NB4 (cell line): ENCODE results near the gene B3GALT4.

Source experiments
- DNase-seq: peaks from one replicate; pipeline ENCODE4 v3.0.0; 2010; ENCODE audit warnings: low read depth
- H3K4me3 ChIP-seq: one replicate; pipeline ENCODE4 v1.5.1; 2011; ENCODE audit warnings: mild to moderate bottlenecking, low read depth, low read length, moderate library complexity
- MYC ChIP-seq: IDR thresholded peaks from 2 replicates; pipeline ENCODE4 v1.6.1; 2011; ENCODE audit warnings: low read depth, low read length
- POLR2A ChIP-seq: IDR thresholded peaks from 2 replicates; pipeline ENCODE4 v1.6.1; 2011; ENCODE audit warnings: mild to moderate bottlenecking; ENCODE audit not compliant: insufficient read length; ENCODE audit errors: extremely low read depth
- TF ChIP-seq, protein P1 (sequence below): IDR thresholded peaks from one replicate; pipeline ENCODE4 v1.5.1; 2012; ENCODE audit warnings: low read depth, low read length
- TF ChIP-seq, protein P2 (sequence below): IDR thresholded peaks from 2 replicates; pipeline ENCODE4 v1.6.1; 2011; ENCODE audit warnings: low read depth, low read length

The B3GALT4 gene

DNA sequence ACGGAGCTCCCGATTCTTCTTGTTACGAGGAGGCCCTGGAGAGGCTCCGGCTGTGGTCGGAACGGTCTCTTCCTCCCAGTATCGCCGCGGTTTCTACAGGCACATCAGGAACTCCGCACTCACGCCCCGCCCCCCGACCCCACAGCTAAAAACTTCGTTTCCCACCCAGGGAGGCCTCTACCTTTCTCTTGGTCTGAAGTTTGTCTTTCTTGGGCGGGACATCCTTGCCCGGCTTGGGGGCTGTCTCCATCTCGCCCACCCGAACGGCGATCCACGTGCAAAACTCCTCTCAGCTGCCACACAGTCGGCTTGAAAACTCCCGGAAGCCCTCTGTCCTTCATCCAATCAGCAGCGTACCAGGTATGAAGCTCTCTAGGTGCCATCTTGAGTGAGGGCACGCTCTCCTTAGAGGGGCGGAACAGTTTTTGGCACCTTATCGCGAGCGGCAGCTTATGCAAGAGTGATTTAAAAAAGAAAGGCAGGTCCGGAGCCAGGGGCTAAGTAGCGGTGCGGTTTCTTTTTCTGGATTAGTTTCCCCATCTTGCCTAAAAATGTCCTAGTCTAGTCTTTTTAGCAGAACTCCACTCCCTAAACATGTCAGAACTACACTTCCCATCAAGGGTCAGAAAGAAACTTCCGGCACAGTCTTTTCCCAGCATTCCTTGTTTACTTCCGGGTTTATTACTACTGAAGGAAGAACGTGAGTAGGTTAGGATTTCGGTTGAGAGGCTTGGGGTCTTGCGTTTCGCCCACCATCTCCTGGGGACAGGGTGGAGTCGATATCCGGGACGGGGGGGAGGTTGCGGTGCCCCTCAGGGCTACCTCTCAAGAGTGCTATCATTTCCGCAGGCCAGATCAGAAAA, 12.2 kb downstream of the B3GALT4 start, which contains the start of the genes PFDN6 and WDR46:
Gene PFDN6 (plus strand): TSS at position 681 of the 863 bp plus-strand sequence. CDS start 256 bp downstream, outside the sequence.
Gene WDR46 (minus strand): TSS at position 319 of the 863 bp plus-strand sequence. CDS start 69 bp downstream, at position 250.
- DNase-seq: peak; percentile 94
- peak within 1 kb of the TSS; percentile 73 for H3K4me3 ChIP-seq
- TF ChIP-seq, protein P1, sequence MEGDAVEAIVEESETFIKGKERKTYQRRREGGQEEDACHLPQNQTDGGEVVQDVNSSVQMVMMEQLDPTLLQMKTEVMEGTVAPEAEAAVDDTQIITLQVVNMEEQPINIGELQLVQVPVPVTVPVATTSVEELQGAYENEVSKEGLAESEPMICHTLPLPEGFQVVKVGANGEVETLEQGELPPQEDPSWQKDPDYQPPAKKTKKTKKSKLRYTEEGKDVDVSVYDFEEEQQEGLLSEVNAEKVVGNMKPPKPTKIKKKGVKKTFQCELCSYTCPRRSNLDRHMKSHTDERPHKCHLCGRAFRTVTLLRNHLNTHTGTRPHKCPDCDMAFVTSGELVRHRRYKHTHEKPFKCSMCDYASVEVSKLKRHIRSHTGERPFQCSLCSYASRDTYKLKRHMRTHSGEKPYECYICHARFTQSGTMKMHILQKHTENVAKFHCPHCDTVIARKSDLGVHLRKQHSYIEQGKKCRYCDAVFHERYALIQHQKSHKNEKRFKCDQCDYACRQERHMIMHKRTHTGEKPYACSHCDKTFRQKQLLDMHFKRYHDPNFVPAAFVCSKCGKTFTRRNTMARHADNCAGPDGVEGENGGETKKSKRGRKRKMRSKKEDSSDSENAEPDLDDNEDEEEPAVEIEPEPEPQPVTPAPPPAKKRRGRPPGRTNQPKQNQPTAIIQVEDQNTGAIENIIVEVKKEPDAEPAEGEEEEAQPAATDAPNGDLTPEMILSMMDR: no peak
- TF ChIP-seq POLR2A (peak; percentile 63), MYC (peak; percentile 81)
- TF ChIP-seq, protein P2, sequence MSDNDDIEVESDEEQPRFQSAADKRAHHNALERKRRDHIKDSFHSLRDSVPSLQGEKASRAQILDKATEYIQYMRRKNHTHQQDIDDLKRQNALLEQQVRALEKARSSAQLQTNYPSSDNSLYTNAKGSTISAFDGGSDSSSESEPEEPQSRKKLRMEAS: peak; percentile 91

DNA sequence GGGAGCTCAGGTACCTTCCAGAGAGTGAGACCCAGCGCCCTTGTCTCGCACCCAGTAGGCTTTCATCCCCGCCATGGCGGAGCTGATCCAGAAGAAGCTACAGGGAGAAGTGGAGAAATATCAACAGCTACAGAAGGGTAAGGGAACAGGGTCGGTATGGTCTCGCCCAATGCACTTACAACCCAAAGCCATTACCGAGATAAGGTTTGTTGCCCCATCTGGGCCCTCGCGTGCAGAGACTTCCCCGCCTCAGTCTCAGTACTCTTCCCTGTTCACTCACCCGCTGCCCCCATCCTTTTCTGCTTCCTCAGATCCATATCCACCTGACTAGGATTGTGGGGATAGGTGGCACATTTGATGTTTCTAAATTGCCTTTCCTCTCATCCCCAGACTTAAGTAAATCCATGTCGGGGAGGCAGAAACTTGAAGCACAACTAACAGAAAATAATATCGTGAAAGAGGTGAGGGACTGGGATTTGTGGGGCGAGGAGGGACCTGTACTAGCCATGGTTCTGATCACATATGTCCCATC, 12.9 kb downstream of the B3GALT4 start:
- H3K4me3 ChIP-seq: peak overlapping the region; percentile 73
- TF ChIP-seq POLR2A: no peak
- TF ChIP-seq, protein P2: no peak
- TF ChIP-seq, protein P1: no peak
- no peak for TF ChIP-seq MYC
- no peak for DNase-seq

DNA sequence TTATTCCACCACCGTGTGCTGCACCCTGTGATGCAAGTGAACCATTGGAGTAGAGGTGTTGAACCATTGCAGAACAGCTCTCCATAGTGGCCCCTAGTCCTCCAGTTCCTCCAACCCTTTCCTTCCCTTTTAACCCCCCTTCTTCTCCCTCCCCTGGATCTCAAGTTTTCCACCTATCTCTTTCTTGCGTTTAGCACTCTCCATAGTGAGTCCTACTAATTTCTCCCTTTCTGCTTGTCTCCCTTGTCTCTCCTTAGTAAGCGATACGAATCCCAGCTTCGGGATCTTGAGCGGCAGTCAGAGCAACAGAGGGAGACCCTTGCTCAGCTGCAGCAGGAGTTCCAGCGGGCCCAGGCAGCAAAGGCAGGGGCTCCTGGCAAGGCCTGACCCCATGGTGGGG, 13.5 kb downstream of the B3GALT4 start:
- H3K4me3 ChIP-seq: peak overlapping the region; percentile 73
- TF ChIP-seq POLR2A (no peak), MYC (no peak)
- TF ChIP-seq, protein P1: no peak
- TF ChIP-seq, protein P2: no peak
- no peak for DNase-seq

DNA sequence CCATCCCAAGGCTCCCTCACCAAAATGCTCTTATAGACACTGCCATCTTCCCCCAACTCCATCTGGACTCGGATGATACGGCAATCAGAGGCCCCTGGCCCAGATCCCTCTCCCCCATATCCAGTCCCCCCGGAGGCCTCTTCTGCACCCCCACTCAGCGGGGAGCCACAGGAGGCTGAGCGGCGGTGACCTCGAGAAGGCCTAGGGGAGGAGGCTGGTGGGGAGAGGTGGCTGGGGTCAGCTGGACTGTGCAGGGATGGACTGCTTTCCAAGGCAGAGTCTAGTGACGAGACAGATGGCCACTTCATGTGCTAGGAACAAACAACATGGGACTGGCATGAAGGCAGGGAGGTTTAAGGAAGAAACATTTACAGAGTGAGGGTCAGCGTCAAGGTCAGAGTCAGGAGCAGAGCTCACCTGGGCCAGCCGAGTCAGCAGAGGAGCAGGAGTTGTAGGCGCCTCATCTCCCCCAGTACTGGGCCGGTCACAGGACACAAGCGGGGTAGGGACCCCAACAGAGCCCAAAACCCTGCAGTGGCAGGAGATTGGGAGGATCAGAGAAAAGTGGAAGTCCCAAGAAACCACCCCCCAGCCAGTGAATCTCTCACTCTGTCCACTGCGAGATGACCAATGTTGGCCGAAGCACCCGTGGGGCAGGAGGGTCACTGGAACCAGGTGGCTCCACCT, 16.2 kb downstream of the B3GALT4 start:
- no peak for DNase-seq
- no peak overlapping the region for H3K4me3 ChIP-seq
- no peak for TF ChIP-seq POLR2A
- TF ChIP-seq, protein P1: no peak
- TF ChIP-seq, protein P2: no peak
- no peak for TF ChIP-seq MYC

DNA sequence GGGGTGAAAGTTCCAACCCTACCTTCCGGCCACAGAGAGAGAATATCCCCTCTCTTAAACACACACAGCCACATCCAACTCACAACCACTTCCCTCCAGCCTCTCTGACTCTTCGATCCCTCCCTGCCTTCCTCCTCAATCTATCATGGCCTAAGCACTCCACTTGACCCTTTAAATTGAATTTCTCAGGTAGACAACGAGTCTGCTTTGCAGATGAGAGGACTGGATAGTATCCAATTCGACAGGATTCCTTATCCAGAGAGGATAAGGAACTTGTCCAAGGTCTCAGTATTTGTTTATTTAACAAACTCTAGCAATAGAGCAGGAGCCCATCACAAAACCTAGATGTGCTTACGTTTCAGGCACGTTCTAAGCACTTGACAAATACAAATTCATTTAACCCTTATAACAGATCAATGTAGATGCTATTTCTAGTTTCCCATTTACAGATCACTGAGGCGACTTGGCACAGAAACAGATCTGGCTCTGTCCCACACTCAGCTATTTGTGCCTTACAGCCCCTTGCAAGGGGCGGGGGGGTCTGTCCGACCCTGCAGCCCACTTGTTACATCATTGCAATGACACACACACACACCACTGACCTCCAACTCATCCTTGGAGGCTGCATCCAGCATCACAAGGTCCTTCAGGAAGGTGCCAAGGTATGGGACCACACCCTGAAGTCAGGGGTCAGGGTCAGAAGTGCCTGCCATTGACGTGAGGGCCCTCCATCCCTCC, 17.3 kb downstream of the B3GALT4 start:
- DNase-seq: no peak
- no peak for TF ChIP-seq MYC
- no peak for TF ChIP-seq POLR2A
- TF ChIP-seq, protein P2: no peak
- TF ChIP-seq, protein P1: no peak
- no peak overlapping the region for H3K4me3 ChIP-seq
